OCI-LY1 (cell line): ENCODE data around the gene PEX11B.

Experiments
- H2AFZ ChIP-seq: fragments of 200-600 bp; sonication (generic), shearing (Covaris generic); 2 replicates; pipeline ENCODE4 v1.6.0; 2014; ENCODE audit warnings: antibody characterized with exemption, mild to moderate bottlenecking, low read length
- H3F3A ChIP-seq: fragments of 200-600 bp; sonication (generic), shearing (Covaris generic); 2 replicates; pipeline ENCODE4 v1.6.0; 2014; ENCODE audit warnings: mild to moderate bottlenecking, antibody characterized with exemption, low read length, moderate library complexity; ENCODE audit not compliant: insufficient read depth
- H3K27ac ChIP-seq: fragments of 200-600 bp; sonication (generic); 2 replicates; pipeline ENCODE4 v1.5.1; 2014; ENCODE audit warnings: low read length, mixed run types, mild to moderate bottlenecking, low read depth; ENCODE audit not compliant: poor library complexity, severe bottlenecking
- H3K27me3 ChIP-seq: fragments of 200-600 bp; sonication (generic); 2 replicates; pipeline ENCODE4 v1.6.0; 2014; ENCODE audit warnings: antibody characterized with exemption, mild to moderate bottlenecking, low read length, moderate library complexity; ENCODE audit not compliant: insufficient read depth
- H3K36me3 ChIP-seq: fragments of 200-600 bp; sonication (generic); 2 replicates; pipeline ENCODE4 v1.6.1; 2014; ENCODE audit warnings: mild to moderate bottlenecking, antibody characterized with exemption, low read length, moderate library complexity, mixed read lengths; ENCODE audit not compliant: insufficient read depth
- H3K4me1 ChIP-seq: fragments of 200-600 bp; sonication (generic); 2 replicates; pipeline ENCODE4 v1.5.1; 2014; ENCODE audit warnings: mild to moderate bottlenecking, low read length, moderate library complexity; ENCODE audit not compliant: insufficient read depth, severe bottlenecking
- H3K4me2 ChIP-seq: fragments of 200-600 bp; sonication (generic), shearing (Covaris generic); 2 replicates; pipeline ENCODE4 v1.6.1; 2014; ENCODE audit warnings: low read length
- H3K4me3 ChIP-seq: fragments of 200-600 bp; sonication (generic); 2 replicates; pipeline ENCODE4 v1.5.1; 2014; ENCODE audit warnings: low read length, low read depth, mild to moderate bottlenecking, mixed read lengths; ENCODE audit not compliant: poor library complexity, severe bottlenecking
- H3K79me2 ChIP-seq: fragments of 200-600 bp; shearing (Covaris generic); 2 replicates; pipeline ENCODE4 v1.6.1; 2016; ENCODE audit warnings: mixed run types, low read length, mixed read lengths; ENCODE audit not compliant: insufficient read depth
- H3K9ac ChIP-seq: fragments of 200-600 bp; sonication (generic), shearing (Covaris generic); 2 replicates; pipeline ENCODE4 v1.6.1; 2014; ENCODE audit warnings: mild to moderate bottlenecking, low read length, mixed read lengths
- H3K9me2 ChIP-seq: fragments of 200-600 bp; sonication (generic), shearing (Covaris generic); 2 replicates; pipeline ENCODE4 v1.6.1; 2014; ENCODE audit warnings: low read depth, mild to moderate bottlenecking, low read length, mixed read lengths
- H3K9me3 ChIP-seq: fragments of 200-600 bp; shearing (Covaris generic); 2 replicates; pipeline ENCODE4 v1.6.1; 2014; ENCODE audit warnings: low read length, mixed read lengths
- H4K20me1 ChIP-seq: fragments of 200-600 bp; sonication (generic), shearing (Covaris generic); 2 replicates; pipeline ENCODE4 v1.6.0; 2016; ENCODE audit warnings: mild to moderate bottlenecking, low read length; ENCODE audit not compliant: insufficient read depth
- EZH2 ChIP-seq: fragments of 200-600 bp; sonication (generic), shearing (Covaris generic); IDR thresholded peaks from 2 replicates; pipeline ENCODE4 v1.8.0; 2017; ENCODE audit warnings: borderline replicate concordance, mixed run types, mild to moderate bottlenecking, antibody characterized with exemption, low read length, moderate library complexity, mixed read lengths
- TF ChIP-seq, protein P1 (sequence below): fragments of 200-600 bp; sonication (generic), shearing (Covaris generic); IDR thresholded peaks from 2 replicates; pipeline ENCODE4 v1.5.1; 2017; ENCODE audit warnings: mild to moderate bottlenecking, antibody characterized with exemption, low read length, moderate library complexity, mixed read lengths

The PEX11B gene

DNA sequence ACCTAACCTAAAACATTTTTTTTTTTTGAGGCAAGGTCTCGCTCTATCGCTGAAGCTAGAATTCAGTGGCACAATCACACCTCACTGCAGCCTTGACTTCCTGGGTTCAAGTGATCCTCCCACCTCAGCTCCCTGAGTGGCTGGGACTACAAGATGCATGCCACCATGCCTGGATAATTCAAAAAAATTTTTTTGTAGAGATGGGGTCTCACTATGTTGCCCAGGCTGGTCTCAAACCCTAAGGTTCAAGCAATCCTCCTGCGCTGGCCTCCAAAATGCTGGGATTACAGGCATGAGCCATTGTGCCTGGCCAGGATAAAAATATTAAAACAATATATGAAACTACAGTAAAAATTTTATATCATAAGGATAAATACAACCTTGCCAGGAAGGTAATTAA lies 34.4 kb upstream of the PEX11B start:
- H2AFZ ChIP-seq = no peak overlapping the region
- no peak overlapping the region for H3K27ac ChIP-seq
- H3K79me2 ChIP-seq = no peaks in the 10 kb centered on the region; the same call in 1 of the 2 replicates
- H3K9ac ChIP-seq = no peak overlapping the region
- peaks cover 33% of the 10 kb centered on the region for H3K4me1 ChIP-seq
- H3K36me3 ChIP-seq = peaks cover 18% of the 10 kb centered on the region; the same call in 1 of the 2 replicates
- H3K4me2 ChIP-seq = no peak overlapping the region
- no peaks in the 10 kb centered on the region for H3K9me3 ChIP-seq
- no peaks in the 10 kb centered on the region for H4K20me1 ChIP-seq
- H3F3A ChIP-seq = no peaks in the 10 kb centered on the region
- TF ChIP-seq, protein P1, sequence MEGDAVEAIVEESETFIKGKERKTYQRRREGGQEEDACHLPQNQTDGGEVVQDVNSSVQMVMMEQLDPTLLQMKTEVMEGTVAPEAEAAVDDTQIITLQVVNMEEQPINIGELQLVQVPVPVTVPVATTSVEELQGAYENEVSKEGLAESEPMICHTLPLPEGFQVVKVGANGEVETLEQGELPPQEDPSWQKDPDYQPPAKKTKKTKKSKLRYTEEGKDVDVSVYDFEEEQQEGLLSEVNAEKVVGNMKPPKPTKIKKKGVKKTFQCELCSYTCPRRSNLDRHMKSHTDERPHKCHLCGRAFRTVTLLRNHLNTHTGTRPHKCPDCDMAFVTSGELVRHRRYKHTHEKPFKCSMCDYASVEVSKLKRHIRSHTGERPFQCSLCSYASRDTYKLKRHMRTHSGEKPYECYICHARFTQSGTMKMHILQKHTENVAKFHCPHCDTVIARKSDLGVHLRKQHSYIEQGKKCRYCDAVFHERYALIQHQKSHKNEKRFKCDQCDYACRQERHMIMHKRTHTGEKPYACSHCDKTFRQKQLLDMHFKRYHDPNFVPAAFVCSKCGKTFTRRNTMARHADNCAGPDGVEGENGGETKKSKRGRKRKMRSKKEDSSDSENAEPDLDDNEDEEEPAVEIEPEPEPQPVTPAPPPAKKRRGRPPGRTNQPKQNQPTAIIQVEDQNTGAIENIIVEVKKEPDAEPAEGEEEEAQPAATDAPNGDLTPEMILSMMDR = no peak
- TF ChIP-seq EZH2 = no peak
- H3K9me2 ChIP-seq = no peaks in the 10 kb centered on the region
- no peak overlapping the region for H3K4me3 ChIP-seq
- no peaks in the 10 kb centered on the region for H3K27me3 ChIP-seq

DNA sequence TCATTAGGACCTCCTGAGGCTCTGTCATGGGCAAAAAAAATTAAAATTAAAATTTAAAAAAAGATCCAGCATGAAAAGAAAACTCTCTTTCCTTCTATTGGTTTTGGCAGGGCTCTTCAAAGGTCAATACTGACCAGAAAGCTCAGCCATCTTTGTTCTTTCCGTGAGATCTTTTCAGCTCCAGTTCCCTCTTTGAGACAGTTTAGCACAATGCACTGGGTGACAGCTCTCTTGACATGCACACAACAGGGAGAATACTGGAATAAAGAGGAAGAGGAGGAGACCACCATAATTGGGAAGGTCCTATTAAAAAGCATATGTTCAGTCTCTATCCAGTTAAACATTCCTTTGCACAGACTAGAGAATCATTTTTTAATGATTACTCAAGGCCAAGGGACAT lies 33.0 kb upstream of the PEX11B start:
- Histone ChIP-seq H3K4me2 (no peak overlapping the region), H2AFZ (no peak overlapping the region)

DNA sequence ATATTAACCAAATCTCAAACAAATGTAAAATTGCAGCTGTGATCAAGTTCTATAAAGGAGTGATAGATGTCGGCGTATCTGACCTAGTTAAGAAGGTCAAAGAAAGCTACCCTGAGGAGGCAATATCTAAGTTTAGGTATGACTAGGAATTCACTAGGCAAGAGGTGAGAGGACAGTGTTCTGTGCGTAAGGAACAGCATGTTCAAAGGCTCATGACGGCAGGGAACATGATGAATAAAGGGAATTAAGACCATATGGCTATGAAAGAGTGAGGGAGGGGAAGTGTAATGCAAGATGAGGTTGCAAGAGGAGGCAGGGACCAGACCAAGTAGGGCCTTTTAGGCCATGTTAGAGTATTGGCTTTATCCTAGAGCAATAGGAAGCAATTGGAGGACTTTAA lies 30.7 kb upstream of the PEX11B start:
- TF ChIP-seq EZH2 = no peak
- TF ChIP-seq, protein P1 = no peak
- Histone ChIP-seq H3K27ac (no peak overlapping the region), H3K36me3 (peaks cover 25% of the 10 kb centered on the region; the same call in 1 of the 2 replicates)

More for the DNA sequence above, 33.0 kb upstream of the PEX11B start:
- no peaks in the 10 kb centered on the region; the same call in 1 of the 2 replicates for H3K79me2 ChIP-seq
- H3K4me3 ChIP-seq = no peak overlapping the region
- peaks cover 29% of the 10 kb centered on the region; the same call in 1 of the 2 replicates for H3K36me3 ChIP-seq
- no peaks in the 10 kb centered on the region for H3K9me2 ChIP-seq
- no peaks in the 10 kb centered on the region for H3K9me3 ChIP-seq
- no peaks in the 10 kb centered on the region for H3K27me3 ChIP-seq
- H4K20me1 ChIP-seq = no peaks in the 10 kb centered on the region
- no peak for TF ChIP-seq EZH2
- TF ChIP-seq, protein P1 = no peak
- no peaks in the 10 kb centered on the region for H3F3A ChIP-seq
- peaks cover 25% of the 10 kb centered on the region for H3K4me1 ChIP-seq
- no peak overlapping the region for H3K9ac ChIP-seq
- no peak overlapping the region for H3K27ac ChIP-seq

More for the DNA sequence above, 30.7 kb upstream of the PEX11B start:
- Histone ChIP-seq H3K4me1 (peaks cover 3% of the 10 kb centered on the region), H3K4me3 (no peak overlapping the region), H3K27me3 (no peaks in the 10 kb centered on the region), H3K79me2 (no peaks in the 10 kb centered on the region), H4K20me1 (no peaks in the 10 kb centered on the region), H3K9ac (no peak overlapping the region), H3K9me2 (no peaks in the 10 kb centered on the region), H3K9me3 (no peaks in the 10 kb centered on the region), H2AFZ (no peak overlapping the region), H3F3A (no peaks in the 10 kb centered on the region), H3K4me2 (no peak overlapping the region)
